IMR-90 (cell line): ENCODE results near the gene TRIM71. TPM values are rescaled to one million over a fixed set of nuclear protein-coding genes. Genes with fewer than 3 reads are reported as not detected.

Experiments
- ATAC-seq: fragments of 200-7000 bp; cut with Tn5 transposase; 2 replicates; pipeline ENCODE4 v1.9.1; 2020; ENCODE audit warnings: low read depth, mild to moderate bottlenecking, moderate library complexity
- BruUV-seq: library from RNA; stranded (reverse); fragments of 400-500 nt; replicated peaks from 2 replicates; lab custom pipeline; 2021; lab: Mats Ljungman, UMichigan
- CTCF ChIA-PET: fragments of 300-600 bp; formaldehyde crosslinking; extraction: SDS; loops from one replicate; lab custom pipeline; 2021; ENCODE audit warnings: antibody characterized with exemption; lab: Yijun Ruan, JAX
- POLR2A ChIA-PET: fragments of 300-600 bp; sonication (Branson Sonifier 250); formaldehyde crosslinking; loops from one replicate; lab custom pipeline; 2022; ENCODE audit warnings: antibody characterized with exemption; ENCODE audit not compliant: unreplicated experiment; lab: Charles Lee
- DNase-seq: peaks from one replicate; pipeline ENCODE4 v3.0.0; 2013
- H2AFZ ChIP-seq: replicated peaks from 2 replicates; pipeline ENCODE3; 2013; ENCODE audit warnings: low read length, mild to moderate bottlenecking; ENCODE audit not compliant: poor library complexity
- H2AK5ac ChIP-seq: 2 replicates; pipeline ENCODE4 v1.6.1; 2013; ENCODE audit warnings: low read depth, low read length, inconsistent platforms
- H2AK9ac ChIP-seq: replicated peaks from 2 replicates; pipeline ENCODE3; 2013; ENCODE audit warnings: mild to moderate bottlenecking, low read depth, low read length, moderate library complexity; ENCODE audit not compliant: poor library complexity
- H2BK120ac ChIP-seq: 2 replicates; pipeline ENCODE4 v1.6.1; 2013; ENCODE audit warnings: low read depth, low read length, inconsistent platforms
- H2BK15ac ChIP-seq: 3 replicates; pipeline ENCODE4 v1.6.1; 2013; ENCODE audit warnings: low read depth, low read length, inconsistent platforms
- H2BK20ac ChIP-seq: 2 replicates; pipeline ENCODE4 v1.6.1; 2013; ENCODE audit warnings: low read depth, mild to moderate bottlenecking, inconsistent platforms, low read length, moderate library complexity
- H2BK5ac ChIP-seq: 2 replicates; pipeline ENCODE4 v1.6.1; 2013; ENCODE audit warnings: mild to moderate bottlenecking, low read depth, low read length, inconsistent platforms; ENCODE audit not compliant: poor library complexity, severe bottlenecking
- H3K14ac ChIP-seq: replicated peaks from 2 replicates; pipeline ENCODE4 v1.6.1; 2013; ENCODE audit warnings: low read depth, low read length, inconsistent platforms
- H3K18ac ChIP-seq: 2 replicates; pipeline ENCODE4 v1.6.1; 2013; ENCODE audit warnings: low read depth, low read length, control low read depth
- H3K23ac ChIP-seq: 2 replicates; pipeline ENCODE4 v1.6.1; 2013; ENCODE audit warnings: low read depth, low read length, inconsistent platforms
- H3K27ac ChIP-seq: 2 replicates; pipeline ENCODE4 v1.5.1; 2013; ENCODE audit warnings: mild to moderate bottlenecking, control low read depth, low read length; ENCODE audit not compliant: insufficient read depth
- H3K27me3 ChIP-seq: 2 replicates; pipeline ENCODE4 v1.6.1; 2013; ENCODE audit warnings: low read length; ENCODE audit not compliant: control insufficient read depth, insufficient read depth
- H3K36me3 ChIP-seq: 2 replicates; pipeline ENCODE4 v1.6.1; 2013; ENCODE audit warnings: low read length, mixed read lengths; ENCODE audit not compliant: control insufficient read depth, insufficient read depth
- H3K4ac ChIP-seq: 2 replicates; pipeline ENCODE4 v1.6.1; 2013; ENCODE audit warnings: low read depth, low read length, inconsistent platforms
- H3K4me1 ChIP-seq: 2 replicates; pipeline ENCODE4 v1.6.1; 2013; ENCODE audit warnings: low read length, mixed read lengths; ENCODE audit not compliant: control insufficient read depth, insufficient read depth
- H3K4me2 ChIP-seq: 2 replicates; pipeline ENCODE4 v1.6.1; 2013; ENCODE audit warnings: low read depth, mild to moderate bottlenecking, control low read depth, low read length, moderate library complexity
- H3K4me3 ChIP-seq: 2 replicates; pipeline ENCODE4 v1.5.1; 2013; ENCODE audit warnings: low read depth, mild to moderate bottlenecking, control low read depth, low read length, moderate library complexity; ENCODE audit not compliant: insufficient read depth
- H3K56ac ChIP-seq: 2 replicates; pipeline ENCODE4 v1.6.1; 2013; ENCODE audit warnings: low read length, inconsistent platforms; ENCODE audit not compliant: insufficient read depth; ENCODE audit errors: extremely low read depth
- H3K79me1 ChIP-seq, 2 experiments: 2 replicates each; pipeline ENCODE4 v1.6.1; 2013; ENCODE audit warnings: low read length in 2 of 2, inconsistent platforms in 1 of 2, low read depth in 1 of 2
- H3K9ac ChIP-seq: 2 replicates; pipeline ENCODE4 v1.6.1; 2013; ENCODE audit warnings: low read depth, low read length, control low read depth
- H3K9me1 ChIP-seq: 2 replicates; pipeline ENCODE4 v1.6.1; 2013; ENCODE audit warnings: low read length, inconsistent platforms; ENCODE audit not compliant: insufficient read depth
- H3K9me3 ChIP-seq: 2 replicates; pipeline ENCODE4 v1.6.1; 2013; ENCODE audit warnings: low read length; ENCODE audit not compliant: control insufficient read depth, insufficient read depth
- H4K20me1 ChIP-seq: 2 replicates; pipeline ENCODE4 v1.6.1; 2013; ENCODE audit warnings: low read length, inconsistent platforms; ENCODE audit not compliant: insufficient read depth
- H4K5ac ChIP-seq: 2 replicates; pipeline ENCODE4 v1.6.1; 2013; ENCODE audit warnings: mild to moderate bottlenecking, low read depth, low read length, control low read depth
- H4K8ac ChIP-seq, 2 experiments: 2 replicates each; pipeline ENCODE4 v1.6.1; 2013; ENCODE audit warnings: low read depth in 2 of 2, low read length in 2 of 2, control low read depth in 1 of 2, inconsistent platforms in 1 of 2
- H4K91ac ChIP-seq: 2 replicates; pipeline ENCODE4 v1.6.1; 2013; ENCODE audit warnings: low read depth, low read length, inconsistent platforms; ENCODE audit not compliant: insufficient read depth
- CTCF ChIP-seq: conservative IDR thresholded peaks from 2 replicates; pipeline ENCODE4 v1.5.1; 2012; ENCODE audit warnings: mild to moderate bottlenecking, low read depth, low read length, improper control_type of control experiment
- ELK1 ChIP-seq: fragments of 150-350 bp; IDR thresholded peaks from 2 replicates; pipeline ENCODE4 v1.6.1; 2016; ENCODE audit warnings: low read depth, mild to moderate bottlenecking, low read length, moderate library complexity, borderline replicate concordance
- MAZ ChIP-seq: IDR thresholded peaks from 2 replicates; pipeline ENCODE4 v1.6.1; 2012; ENCODE audit warnings: low read depth, mild to moderate bottlenecking, low read length, improper control_type of control experiment, moderate library complexity, borderline replicate concordance
- RFX5 ChIP-seq: IDR thresholded peaks from 2 replicates; pipeline ENCODE4 v1.8.0; 2012; ENCODE audit warnings: low read depth, mild to moderate bottlenecking, low read length, moderate library complexity
- WGBS, 2 experiments: methylation state at CpG; one replicate each; pipeline versions ENCODE4 v1.1.5 to v1.1.7; 2013; ENCODE audit warnings: missing lambda C conversion rate in 2 of 2; ENCODE audit not compliant: insufficient read length in 1 of 2; ENCODE audit errors: extremely low coverage in 2 of 2; 5-methylcytosine and 5-hydroxymethylcytosine counted together
- dilution Hi-C: fragments of 300-500 bp; cut with HindIII; formaldehyde crosslinking; loops from one replicate; pipeline ENCODE4 v1.14.3; 2018; ENCODE audit warnings: low sequenced_read_pairs; ENCODE audit not compliant: unreplicated experiment
- in situ Hi-C: fragments of 300-500 bp; cut with MboI; formaldehyde crosslinking; loops from 3 replicates; pipeline ENCODE4 v1.14.3; 2019; ENCODE audit warnings: low sequenced_read_pairs, inconsistent platforms, mixed read lengths
- intact Hi-C: fragments of 100-400 bp; cut with micrococcal nuclease; formaldehyde crosslinking; loops from 2 replicates; pipeline ENCODE4 v1.10.0; 2022
- polyA plus RNA-seq, 3 experiments: library from polyadenylated mRNA; depleted of rRNA; stranded (reverse); fragments of >200 nt; gene quantifications; 2 replicates each; pipeline ENCODE4 v1.2.3, GENCODE V29; 2012; ENCODE audit warnings: low replicate concordance in 1 of 3
- total RNA-seq: library from RNA; depleted of rRNA; stranded (reverse); fragments of >200 nt; gene quantifications from 2 replicates; pipeline ENCODE4 v1.2.3, GENCODE V29; 2012

Gene TRIM71
- total and polyA plus RNA-seq, 2 of the 4 experiments (the other 2 are of a cell fraction), result not detected

DNA sequence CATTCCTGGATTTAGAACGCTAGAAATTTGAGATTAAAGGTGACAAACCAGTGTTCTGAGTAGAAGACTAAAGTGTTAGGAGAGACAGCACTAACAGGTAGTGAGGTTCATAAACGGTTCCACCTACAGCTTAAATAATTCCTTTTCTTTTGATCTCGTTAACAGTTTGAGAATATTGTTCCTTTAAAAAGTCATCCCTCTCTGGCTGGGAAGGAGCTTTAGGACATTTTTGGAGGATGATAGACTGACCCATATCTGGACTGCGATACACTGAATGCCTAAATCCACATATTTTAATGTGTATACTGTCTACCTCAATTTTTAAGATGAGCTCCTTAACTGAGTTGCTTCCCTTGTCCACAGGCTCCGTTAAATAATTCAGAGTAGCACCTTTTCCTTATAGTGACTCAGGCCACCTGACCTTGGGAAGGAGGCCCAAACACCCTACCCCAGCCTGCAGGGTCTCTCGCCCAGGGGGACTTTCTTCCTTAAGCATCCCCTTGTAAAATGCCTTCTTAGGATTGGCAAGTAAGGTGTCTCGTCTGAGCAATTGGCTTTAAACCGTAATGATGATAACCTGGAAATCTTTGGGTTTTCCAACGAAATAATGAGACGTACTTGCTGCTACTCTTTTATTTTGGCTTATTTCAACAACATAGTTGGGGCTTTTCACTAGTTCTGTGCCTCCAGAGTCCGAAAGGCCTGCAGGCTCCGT lies 3.3 kb downstream of the TRIM71 start:
- Histone ChIP-seq H3K9me1 (no peaks in the 10 kb centered on the region), H3K36me3 (no peaks in the 10 kb centered on the region), H3K56ac (no peak overlapping the region), H3K9me3 (peaks cover 21% of the 10 kb centered on the region), H3K27ac (no peak overlapping the region), H3K14ac (no peak overlapping the region), H2AK9ac (no peak overlapping the region), H2AFZ (no peak overlapping the region), H4K20me1 (no peaks in the 10 kb centered on the region), H3K9ac (no peak overlapping the region), H3K18ac (no peak overlapping the region), H3K23ac (no peak overlapping the region), H3K4ac (no peak overlapping the region), H3K27me3 (peaks cover 69% of the 10 kb centered on the region), H4K5ac (no peak overlapping the region), H3K4me2 (no peak overlapping the region), H3K4me3 (no peak overlapping the region), H2BK15ac (no peak overlapping the region), H2AK5ac (no peak overlapping the region), H4K8ac (no peak overlapping the region), H3K79me1 (no peaks in the 10 kb centered on the region), H2BK5ac (no peak overlapping the region), H2BK20ac (no peak overlapping the region), H4K91ac (no peak overlapping the region), H2BK120ac (no peak overlapping the region), H3K4me1 (peaks cover 3% of the 10 kb centered on the region; the same call in 1 of the 2 replicates)
- 57% methylated on average over 2 of the region's 12 CpGs; no CpG with 5 or more reads in 1 of the 2 experiments for WGBS, 2 experiments
- intact Hi-C loops (no loop called here), in situ Hi-C loops (no loop called here), dilution Hi-C loops (no loop called here)
- CTCF ChIA-PET, result interaction anchor here (0.5 to 1.0 kb wide), 2 partner anchors 14 to 113 kb away, joined by 3 read pairs; no protein-coding TSS in a partner anchor
- POLR2A ChIA-PET, result no interaction called here
- no peak for ATAC-seq
- no TSS peak for BruUV-seq
- DNase-seq, result no peak
- TF ChIP-seq RFX5 (no peak), CTCF (no peak), MAZ (no peak), ELK1 (no peak)
